Endothelial cell of umbilical vein (primary cell): ENCODE results near the gene FGF19. TPM values are rescaled to one million over a fixed set of nuclear protein-coding genes. Genes with fewer than 3 reads are reported as not detected.

ENCODE experiments used
- BruUV-seq: library from RNA; stranded (reverse); fragments of 400-500 nt; replicated peaks from 2 replicates; lab custom pipeline; 2021; lab: Mats Ljungman, UMichigan
- CTCF ChIA-PET: fragments of 300-600, 350-600 bp; sonication (Branson Sonifier 250); formaldehyde crosslinking; loops from one replicate; lab custom pipeline; 2021; ENCODE audit warnings: antibody characterized with exemption, inconsistent platforms; lab: Charles Lee
- POLR2A ChIA-PET: fragments of 300-600, 350-600 bp; sonication (Branson Sonifier 250); formaldehyde crosslinking; loops from one replicate; lab custom pipeline; 2021; ENCODE audit warnings: antibody characterized with exemption, inconsistent platforms; lab: Charles Lee
- DNase-seq: peaks from one replicate; pipeline ENCODE4 v3.0.0-alpha.2; 2011; ENCODE audit warnings: low read depth, low spot score
- FAIRE-seq: peaks from 2 replicates; lab custom pipeline; 2011; peaks lifted over from hg19 to GRCh38; lab: Jason Lieb, UNC
- H2AFZ ChIP-seq: 2 replicates; pipeline ENCODE4 v1.6.0; 2012; ENCODE audit warnings: low read depth, low read length, control low read depth, inconsistent platforms
- H3K27ac ChIP-seq: 2 replicates; pipeline ENCODE4 v1.5.1; 2011; ENCODE audit warnings: low read depth, mild to moderate bottlenecking, control low read depth, low read length, moderate library complexity; ENCODE audit not compliant: insufficient read depth
- H3K27me3 ChIP-seq, 2 experiments: 2 replicates each; pipeline versions ENCODE4 v1.6.0 to v1.6.1; 2011; ENCODE audit warnings: low read length in 2 of 2, mixed read lengths in 1 of 2; ENCODE audit not compliant: control insufficient read depth in 2 of 2, insufficient read depth in 2 of 2
- H3K36me3 ChIP-seq, 2 experiments: 2 replicates in 1 of 2; 3 replicates in 1 of 2; pipeline ENCODE4 v1.5.1; 2011; ENCODE audit warnings: low read length in 2 of 2, mild to moderate bottlenecking in 1 of 2, moderate library complexity in 1 of 2; ENCODE audit not compliant: control insufficient read depth in 2 of 2, insufficient read depth in 2 of 2; ENCODE audit errors: extremely low read depth in 1 of 2
- H3K4me1 ChIP-seq: 3 replicates; pipeline ENCODE4 v1.5.1; 2011; ENCODE audit warnings: mild to moderate bottlenecking, low read length; ENCODE audit not compliant: control insufficient read depth, insufficient read depth; ENCODE audit errors: extremely low read depth
- H3K4me2 ChIP-seq: 2 replicates; pipeline ENCODE4 v1.6.1; 2011; ENCODE audit warnings: low read length, control low read depth, mixed read lengths; ENCODE audit not compliant: insufficient read depth
- H3K4me3 ChIP-seq, 3 experiments: fragments of 200-600 bp in 1 of 3; sonication (generic), shearing (Covaris generic) in 1 of 3; replicated peaks in 1 of 3; 2 replicates each; pipeline ENCODE4 v1.5.1; 2011 to 2016; ENCODE audit warnings: control low read depth in 3 of 3, low read length in 3 of 3, mild to moderate bottlenecking in 2 of 3, inconsistent platforms in 1 of 3, low read depth in 1 of 3, moderate library complexity in 1 of 3; ENCODE audit not compliant: insufficient read depth in 1 of 3
- H3K79me2 ChIP-seq: 2 replicates; pipeline ENCODE4 v1.6.0; 2012; ENCODE audit warnings: low read length, inconsistent platforms; ENCODE audit not compliant: control insufficient read depth, insufficient read depth
- H3K9ac ChIP-seq: replicated peaks from 2 replicates; pipeline ENCODE3; 2011; ENCODE audit warnings: low read length, control low read depth; ENCODE audit not compliant: insufficient read depth; ENCODE audit errors: extremely low read depth
- H3K9me1 ChIP-seq: replicated peaks from 3 replicates; pipeline ENCODE4 v1.6.0; 2011; ENCODE audit warnings: mild to moderate bottlenecking, low read length; ENCODE audit not compliant: control insufficient read depth, insufficient read depth; ENCODE audit errors: extremely low read depth
- H3K9me3 ChIP-seq: replicated peaks from 2 replicates; pipeline ENCODE4 v1.5.1; 2012; ENCODE audit warnings: low read length, inconsistent platforms; ENCODE audit not compliant: control insufficient read depth, insufficient read depth
- H4K20me1 ChIP-seq: replicated peaks from 2 replicates; pipeline ENCODE3; 2011; ENCODE audit warnings: mild to moderate bottlenecking, low read length; ENCODE audit not compliant: control insufficient read depth, insufficient read depth; ENCODE audit errors: extremely low read depth
- EZH2 ChIP-seq: IDR thresholded peaks from 2 replicates; pipeline ENCODE4 v1.6.1; 2012; ENCODE audit warnings: borderline replicate concordance, low read depth, mild to moderate bottlenecking, moderate library complexity, low read length, inconsistent platforms; ENCODE audit not compliant: severe bottlenecking
- FOS ChIP-seq: IDR thresholded peaks from 2 replicates; pipeline ENCODE4 v1.6.1; 2011; ENCODE audit warnings: mild to moderate bottlenecking, low read length, moderate library complexity, borderline replicate concordance; ENCODE audit not compliant: insufficient read depth
- GATA2 ChIP-seq: IDR thresholded peaks from 2 replicates; pipeline ENCODE4 v1.7.0; 2011; ENCODE audit warnings: low read depth, mild to moderate bottlenecking, moderate library complexity, mixed read lengths, low read length; ENCODE audit not compliant: insufficient read length, insufficient read depth
- JUN ChIP-seq: IDR thresholded peaks from 2 replicates; pipeline ENCODE4 v1.6.1; 2011; ENCODE audit warnings: borderline replicate concordance, low read depth; ENCODE audit not compliant: insufficient read length, insufficient read depth
- MAX ChIP-seq: IDR thresholded peaks from 2 replicates; pipeline ENCODE4 v1.6.1; 2011; ENCODE audit not compliant: insufficient read depth, insufficient read length
- MYC ChIP-seq: IDR thresholded peaks from one replicate; pipeline ENCODE4 v1.6.1; 2011; ENCODE audit warnings: mild to moderate bottlenecking, low read depth, low read length
- POLR2A ChIP-seq: IDR thresholded peaks from 2 replicates; pipeline ENCODE4 v1.6.1; 2012; ENCODE audit warnings: low read depth, mild to moderate bottlenecking, control low read depth, low read length
- POLR2AphosphoS5 ChIP-seq: IDR thresholded peaks from 2 replicates; pipeline ENCODE4 v1.6.1; 2012; ENCODE audit warnings: low read depth, mild to moderate bottlenecking, control low read depth, low read length, moderate library complexity; ENCODE audit not compliant: insufficient read depth
- dilution Hi-C: fragments of 300-500 bp; cut with MboI; formaldehyde crosslinking; loops from one replicate; pipeline ENCODE4 v1.15.0; 2019; ENCODE audit warnings: low sequenced_read_pairs; ENCODE audit not compliant: extremely low pct_ligation_motif_present
- intact Hi-C: fragments of 100-400 bp; cut with micrococcal nuclease; formaldehyde crosslinking; loops from one replicate; pipeline ENCODE4 v1.10.0; 2022
- polyA plus RNA-seq, 4 experiments: library from polyadenylated mRNA; depleted of rRNA in 3 of 4; stranded (reverse) in 3 of 4; unstranded in 1 of 4; fragments of >200 nt; gene quantifications; 2 replicates each; pipeline versions ENCODE4 v1.2.1 to v1.2.3, GENCODE V29; 2011 to 2012; ENCODE audit warnings: missing spikeins in 1 of 4
- total RNA-seq: library from RNA; stranded (reverse); gene quantifications from 2 replicates; pipeline ENCODE4 v1.2.3, GENCODE V29; 2021
- TF ChIP-seq, protein P1 (sequence below), 2 donors: IDR thresholded peaks; 1 replicate in 1 of 2; 2 replicates in 1 of 2; pipeline ENCODE4 v1.5.1; 2011; ENCODE audit warnings: low read length in 2 of 2, mild to moderate bottlenecking in 2 of 2, moderate library complexity in 2 of 2, control low read depth in 1 of 2, inconsistent platforms in 1 of 2, low read depth in 1 of 2; ENCODE audit not compliant: insufficient read depth in 1 of 2; ENCODE audit errors: extremely low read depth in 1 of 2

FGF19 gene
- total and polyA plus RNA-seq, 2 donors (not counting 3 experiments of a cell fraction or from before 2014, with no cell fraction given) = 0.03 TPM; not detected in 1

- Histone ChIP-seq H2AFZ (no peak overlapping the region), H3K27me3 (no peaks in the 10 kb centered on the region), H3K4me1 (peaks cover 9% of the 10 kb centered on the region), H3K27ac (no peak overlapping the region), H3K4me2 (no peak overlapping the region), H3K9me1 (no peaks in the 10 kb centered on the region), H3K36me3 (peaks cover 6 to 11% of the 10 kb centered on the region in 2 experiments), H3K9me3 (no peaks in the 10 kb centered on the region), H3K79me2 (peaks cover 26% of the 10 kb centered on the region), H3K9ac (no peak overlapping the region), H4K20me1 (no peaks in the 10 kb centered on the region), H3K4me3 (no peak overlapping the region)
- ChIA-PET POLR2A (no interaction called here), CTCF (interaction anchor here (1.1 to 5.9 kb wide), 10 partner anchors 10 to 575 kb away, joined by 3 to 137 read pairs (median 10); partner anchors contain the start of gene MYEOV)
- FAIRE-seq (no peak), DNase-seq (no peak)
- dilution Hi-C loops (loop anchor here (25.0 kb wide), 1 partner anchor 560 kb away; no protein-coding TSS in a partner anchor), intact Hi-C loops (loop anchor here (2.0 kb wide), 1 partner anchor 29 kb away; no protein-coding TSS in a partner anchor)
- TF ChIP-seq GATA2 = no peak
- TF ChIP-seq MAX = no peak
- TF ChIP-seq MYC = no peak
- no peak for TF ChIP-seq FOS
- no peak for TF ChIP-seq POLR2A
- no peak for TF ChIP-seq JUN
- TF ChIP-seq, protein P1, sequence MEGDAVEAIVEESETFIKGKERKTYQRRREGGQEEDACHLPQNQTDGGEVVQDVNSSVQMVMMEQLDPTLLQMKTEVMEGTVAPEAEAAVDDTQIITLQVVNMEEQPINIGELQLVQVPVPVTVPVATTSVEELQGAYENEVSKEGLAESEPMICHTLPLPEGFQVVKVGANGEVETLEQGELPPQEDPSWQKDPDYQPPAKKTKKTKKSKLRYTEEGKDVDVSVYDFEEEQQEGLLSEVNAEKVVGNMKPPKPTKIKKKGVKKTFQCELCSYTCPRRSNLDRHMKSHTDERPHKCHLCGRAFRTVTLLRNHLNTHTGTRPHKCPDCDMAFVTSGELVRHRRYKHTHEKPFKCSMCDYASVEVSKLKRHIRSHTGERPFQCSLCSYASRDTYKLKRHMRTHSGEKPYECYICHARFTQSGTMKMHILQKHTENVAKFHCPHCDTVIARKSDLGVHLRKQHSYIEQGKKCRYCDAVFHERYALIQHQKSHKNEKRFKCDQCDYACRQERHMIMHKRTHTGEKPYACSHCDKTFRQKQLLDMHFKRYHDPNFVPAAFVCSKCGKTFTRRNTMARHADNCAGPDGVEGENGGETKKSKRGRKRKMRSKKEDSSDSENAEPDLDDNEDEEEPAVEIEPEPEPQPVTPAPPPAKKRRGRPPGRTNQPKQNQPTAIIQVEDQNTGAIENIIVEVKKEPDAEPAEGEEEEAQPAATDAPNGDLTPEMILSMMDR (IDR thresholded peaks at IDR 0.05; ENCODE audit: extremely low read depth in 1 of 2, insufficient read depth in 1 of 2, low read depth in 1 of 2, low read length in 2 of 2) = no peak
- no peak for TF ChIP-seq EZH2
- TF ChIP-seq POLR2AphosphoS5 = no peak
- no TSS peak for BruUV-seq
Measured at GRCh38 chr11:69671734-69672465, 31.9 kb downstream of the FGF19 start.
